ENCODE measurements around the gene ABO. TPM values are rescaled to one million over a fixed set of nuclear protein-coding genes. Genes with fewer than 3 reads are reported as not detected.
"Not testable (repeated sequence)": the region's sequence is repeated elsewhere in the genome, so short reads cannot be mapped to it uniquely, and the experiment has no call there.

Gene ABO
- total RNA-seq, 2 experiments from 2014 or later: not detected

DNA sequence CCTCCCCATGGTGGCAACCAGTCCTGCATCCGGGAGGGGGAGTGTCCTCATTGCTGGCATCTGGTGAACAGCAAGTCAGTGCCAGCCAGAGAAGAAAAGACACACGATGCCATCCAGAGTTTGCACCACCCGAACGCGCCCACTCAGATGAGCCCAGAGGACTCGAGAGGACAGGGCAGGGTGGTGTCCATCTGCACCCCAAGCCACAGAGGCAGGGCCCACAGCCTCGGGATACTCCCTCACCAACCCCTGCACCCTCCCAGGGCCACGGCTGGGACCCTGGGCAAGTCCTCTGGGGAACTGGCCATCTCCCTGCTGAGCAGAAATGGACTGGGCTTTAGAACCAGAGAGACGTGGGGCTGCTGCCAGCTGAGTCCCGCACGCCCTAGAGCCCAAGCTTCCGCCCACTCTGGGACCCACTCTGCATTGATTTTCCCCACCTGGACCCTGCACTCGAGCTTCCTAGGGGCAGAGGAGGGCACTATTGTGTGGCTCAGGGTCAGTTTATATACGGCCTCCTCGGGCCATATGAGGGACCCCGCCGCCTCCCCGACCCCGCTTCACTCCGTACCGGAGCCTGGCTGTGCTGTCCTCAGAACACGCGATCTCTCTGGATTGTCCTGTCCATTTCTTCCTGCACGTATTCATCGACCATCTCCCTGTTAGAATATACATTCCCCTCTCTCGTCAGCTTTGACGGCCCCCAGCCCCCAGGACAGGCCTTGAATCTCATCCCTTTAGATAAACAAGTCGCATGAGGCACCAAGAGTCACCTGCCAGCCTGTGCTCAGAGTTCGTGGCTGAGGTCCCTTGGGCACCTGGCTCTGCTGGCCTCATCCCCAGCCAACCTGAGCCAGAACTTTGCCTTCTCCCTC is 65.4 kb downstream of the ABO start:
- H3K4me1 Mint-ChIP-seq; H3K9me3 Mint-ChIP-seq; POLR2A ChIA-PET; H3K4me3 Mint-ChIP-seq; ATAC-seq (ENCODE audit: low read depth); H3K27ac Mint-ChIP-seq; H3K36me3 Mint-ChIP-seq; DNase-seq: not testable (repeated sequence)
- peaks cover 22% of the 10 kb centered on the region for H3K27me3 Mint-ChIP-seq

GRCh38 chr9:133208880-133209300 is 66.1 kb downstream of the ABO start, which contains the start of gene OBP2B:
TSS of gene OBP2B (minus strand) at chr9:133209250. CDS start at chr9:133209199, 51 bp downstream.
- H3K9me3 Mint-ChIP-seq; ATAC-seq (ENCODE audit: low read depth); DNase-seq; POLR2A ChIA-PET; H3K4me1 Mint-ChIP-seq; H3K36me3 Mint-ChIP-seq; H3K4me3 Mint-ChIP-seq; H3K27ac Mint-ChIP-seq: not testable (repeated sequence)
- H3K27me3 Mint-ChIP-seq: peaks cover 16% of the 10 kb centered on the region

DNA sequence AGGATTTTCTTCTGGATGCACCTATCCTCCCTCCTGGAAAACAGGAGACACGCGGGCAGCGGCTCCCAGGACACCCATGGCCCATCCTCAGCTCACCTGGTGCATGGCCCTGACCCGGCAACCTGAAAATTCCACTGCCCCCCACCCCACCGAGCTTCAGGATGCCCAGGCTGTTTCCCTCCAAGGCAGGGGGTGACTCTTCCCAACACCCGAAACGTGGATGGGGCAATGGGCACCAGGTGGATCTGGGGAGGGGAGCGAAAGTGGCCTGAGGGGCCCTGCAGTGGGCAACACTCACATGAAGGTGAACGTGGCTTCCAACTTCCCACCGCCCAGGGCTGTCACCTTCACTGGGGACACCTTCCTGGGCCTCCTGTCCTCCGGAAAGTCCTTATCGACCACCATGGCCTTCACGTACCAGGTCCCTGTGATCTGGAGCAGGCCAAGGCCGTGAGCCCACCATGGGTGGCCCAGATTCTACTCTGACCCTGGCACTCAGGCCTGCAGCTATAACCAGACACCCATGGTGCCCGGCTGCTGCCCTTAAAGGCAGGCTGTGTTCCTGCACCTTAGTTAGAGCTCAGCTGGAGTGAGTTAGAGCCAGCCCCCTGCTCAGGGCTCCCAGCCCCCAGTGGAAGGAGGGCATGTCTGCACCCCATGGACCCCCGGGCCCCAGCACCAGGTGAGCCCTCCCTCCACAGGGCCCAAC is 66.7 kb downstream of the ABO start:
- peaks cover 13% of the 10 kb centered on the region for H3K27me3 Mint-ChIP-seq
- DNase-seq; ATAC-seq (ENCODE audit: low read depth); H3K4me1 Mint-ChIP-seq; H3K4me3 Mint-ChIP-seq; POLR2A ChIA-PET; H3K9me3 Mint-ChIP-seq; H3K36me3 Mint-ChIP-seq; H3K27ac Mint-ChIP-seq: not testable (repeated sequence)

DNA sequence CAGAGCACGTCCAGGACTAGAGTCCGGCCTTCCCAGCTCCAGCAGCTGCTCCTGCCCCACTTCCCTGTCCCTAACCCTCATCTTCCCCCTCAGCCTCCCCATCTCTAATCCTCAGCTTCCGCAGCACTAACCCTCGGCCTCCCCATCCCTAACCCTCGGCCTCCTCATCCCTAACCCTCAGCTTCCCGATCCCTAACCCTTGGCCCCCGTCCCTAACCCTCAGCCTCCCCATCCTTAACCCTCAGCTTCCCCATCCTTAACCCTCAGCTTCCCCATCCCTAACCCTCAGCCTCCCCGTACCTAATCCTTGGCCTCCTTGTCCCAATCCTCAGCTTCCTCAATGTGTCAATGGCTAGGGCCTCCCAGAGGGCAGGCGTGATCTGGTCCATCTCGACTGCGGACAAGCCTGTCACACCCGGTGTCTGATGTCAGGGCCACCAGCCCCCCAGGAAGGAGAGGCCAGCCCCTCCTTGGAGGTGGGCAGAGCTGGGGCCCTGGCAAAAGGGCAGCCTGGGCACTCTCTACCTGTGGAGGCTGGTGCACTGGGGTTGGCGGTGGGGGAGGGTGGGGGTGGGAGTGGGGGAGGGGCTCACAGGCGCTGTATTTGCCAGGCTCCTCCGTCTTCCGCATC is 67.3 kb downstream of the ABO start:
- Mint-ChIP-seq H3K27ac (no peak overlapping the region), H3K4me3 (no peak overlapping the region), H3K9me3 (no peaks in the 10 kb centered on the region), H3K27me3 (peaks cover 10% of the 10 kb centered on the region), H3K4me1 (no peaks in the 10 kb centered on the region), H3K36me3 (no peaks in the 10 kb centered on the region)
- no peak for DNase-seq
- POLR2A ChIA-PET: no interaction called here
- no peak for ATAC-seq (ENCODE audit: low read depth)

DNA sequence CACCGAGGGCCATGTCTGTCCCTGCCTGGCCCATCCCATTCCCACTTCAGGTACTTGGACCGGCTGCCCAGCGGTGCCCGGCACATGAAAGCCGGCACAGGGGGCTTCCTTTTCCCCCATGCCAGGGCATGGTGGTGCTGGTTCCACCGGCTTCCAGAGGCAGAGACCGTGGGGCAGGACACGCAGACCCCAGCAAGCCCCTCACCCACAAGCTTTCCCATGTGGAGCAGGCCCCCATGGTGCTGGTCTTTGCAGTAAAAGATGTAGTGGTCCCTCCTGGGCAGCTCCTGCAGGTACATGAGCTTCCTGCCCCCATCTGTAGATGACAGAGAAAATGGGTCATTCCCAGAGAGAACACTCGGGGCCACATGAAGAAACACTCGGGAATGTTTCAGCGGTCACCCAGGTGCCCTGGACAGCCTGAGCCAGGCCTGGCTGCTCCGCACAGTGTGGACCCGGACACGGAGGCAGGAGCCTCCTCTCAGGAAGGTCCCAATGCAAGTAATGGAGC is 67.9 kb downstream of the ABO start:
- no peak overlapping the region for H3K4me3 Mint-ChIP-seq
- no peaks in the 10 kb centered on the region for H3K36me3 Mint-ChIP-seq
- no peaks in the 10 kb centered on the region for H3K9me3 Mint-ChIP-seq
- H3K27ac Mint-ChIP-seq: no peak overlapping the region
- DNase-seq (no peak), ATAC-seq (ENCODE audit: low read depth) (no peak)
- peaks cover 5% of the 10 kb centered on the region for H3K27me3 Mint-ChIP-seq
- POLR2A ChIA-PET: no interaction called here
- no peaks in the 10 kb centered on the region for H3K4me1 Mint-ChIP-seq

GRCh38 chr9:133205996-133206931 is 68.7 kb downstream of the ABO start:
- POLR2A ChIA-PET: no interaction called here
- no peak overlapping the region for H3K27ac Mint-ChIP-seq

DNA sequence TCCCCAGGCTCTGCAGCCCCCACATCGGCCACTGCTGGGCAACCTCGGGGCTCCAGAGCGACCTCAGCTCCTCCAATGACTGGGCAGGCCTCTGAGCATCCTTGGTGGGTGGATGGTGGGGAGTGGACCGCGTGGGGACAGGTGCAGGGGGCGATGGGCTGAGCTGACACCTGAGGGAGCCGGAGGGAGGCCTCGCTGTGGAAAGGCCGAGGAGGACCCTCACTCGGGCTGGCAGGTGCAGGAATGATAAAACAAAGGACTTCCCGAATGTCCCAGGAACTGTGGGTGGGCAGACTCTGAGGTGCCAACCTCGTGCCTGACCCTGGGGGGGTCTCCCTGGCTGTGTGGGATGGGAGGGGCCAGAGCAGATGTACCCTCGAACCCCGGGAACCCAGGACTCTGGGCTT is 69.5 kb downstream of the ABO start:
- ATAC-seq (ENCODE audit: low read depth); H3K4me3 Mint-ChIP-seq; H3K4me1 Mint-ChIP-seq; H3K36me3 Mint-ChIP-seq; H3K27me3 Mint-ChIP-seq; H3K9me3 Mint-ChIP-seq; POLR2A ChIA-PET; H3K27ac Mint-ChIP-seq: not testable (repeated sequence)
- peak; percentile 14 for DNase-seq

More at GRCh38 chr9:133205996-133206931, 68.7 kb downstream of the ABO start:
- Mint-ChIP-seq H3K4me1 (no peaks in the 10 kb centered on the region), H3K27me3 (peaks cover 2% of the 10 kb centered on the region), H3K9me3 (no peaks in the 10 kb centered on the region), H3K36me3 (no peaks in the 10 kb centered on the region), H3K4me3 (no peak overlapping the region)
- no peak for DNase-seq
- ATAC-seq (ENCODE audit: low read depth): no peak

Other genes starting within 250 kb of the ABO start
- gene GTF3C5, start 244.2 kb downstream of the ABO start, total RNA-seq: 10 to 100 TPM; 86.4 to 97.5 TPM
- 1 to 10 TPM; 1.4 to 2.3 TPM for gene CEL, start 213.2 kb downstream of the ABO start, total RNA-seq
- 100 to 1,000 TPM; 130 to 134 TPM for gene RALGDS, start 154.0 kb downstream of the ABO start, total RNA-seq
- 1 to 10 TPM; 4.0 to 4.5 TPM for gene GBGT1, start 111.3 kb downstream of the ABO start, total RNA-seq
- gene OBP2B, start 66.0 kb downstream of the ABO start, total RNA-seq: not detected
- 10 to 100 TPM; 20.5 to 21.0 TPM for gene SURF6, start 61.0 kb upstream of the ABO start, total RNA-seq
- 10 to 100 TPM; 27.8 to 35.5 TPM for gene MED22, start 72.9 kb upstream of the ABO start, total RNA-seq
- 1,000 to 10,000 TPM; 1,843 to 1,855 TPM for gene RPL7A, start 73.0 kb upstream of the ABO start, total RNA-seq
- gene SURF1, start 81.3 kb upstream of the ABO start, total RNA-seq: 10 to 100 TPM; 40.6 to 41.9 TPM
- 10 to 100 TPM; 16.2 to 17.0 TPM for gene SURF2, start 81.3 kb upstream of the ABO start, total RNA-seq
- 100 to 1,000 TPM; 160 to 161 TPM for gene SURF4, start 100.9 kb upstream of the ABO start, total RNA-seq
- under 1 TPM; 0.17 to 0.91 TPM for gene STKLD1, start 101.2 kb upstream of the ABO start, total RNA-seq
- gene REXO4, start 142.8 kb upstream of the ABO start, total RNA-seq: 10 to 100 TPM; 28.9 to 30.8 TPM
- gene ADAMTS13, start 147.2 kb upstream of the ABO start, total RNA-seq: 1 to 10 TPM; 3.2 to 3.5 TPM
- 1 to 10 TPM; 2.2 to 2.3 TPM for gene CACFD1, start 184.8 kb upstream of the ABO start, total RNA-seq
- gene SLC2A6, start 203.9 kb upstream of the ABO start, total RNA-seq: 1 to 10 TPM; 6.3 to 7.1 TPM
- not detected for gene MYMK, start 249.8 kb upstream of the ABO start, total RNA-seq